ENCODE results near the gene NUDT2.

GRCh38 chr9:34375901-34376595 lies 46.7 kb downstream of the NUDT2 start:
- TF ChIP-seq, protein P1, sequence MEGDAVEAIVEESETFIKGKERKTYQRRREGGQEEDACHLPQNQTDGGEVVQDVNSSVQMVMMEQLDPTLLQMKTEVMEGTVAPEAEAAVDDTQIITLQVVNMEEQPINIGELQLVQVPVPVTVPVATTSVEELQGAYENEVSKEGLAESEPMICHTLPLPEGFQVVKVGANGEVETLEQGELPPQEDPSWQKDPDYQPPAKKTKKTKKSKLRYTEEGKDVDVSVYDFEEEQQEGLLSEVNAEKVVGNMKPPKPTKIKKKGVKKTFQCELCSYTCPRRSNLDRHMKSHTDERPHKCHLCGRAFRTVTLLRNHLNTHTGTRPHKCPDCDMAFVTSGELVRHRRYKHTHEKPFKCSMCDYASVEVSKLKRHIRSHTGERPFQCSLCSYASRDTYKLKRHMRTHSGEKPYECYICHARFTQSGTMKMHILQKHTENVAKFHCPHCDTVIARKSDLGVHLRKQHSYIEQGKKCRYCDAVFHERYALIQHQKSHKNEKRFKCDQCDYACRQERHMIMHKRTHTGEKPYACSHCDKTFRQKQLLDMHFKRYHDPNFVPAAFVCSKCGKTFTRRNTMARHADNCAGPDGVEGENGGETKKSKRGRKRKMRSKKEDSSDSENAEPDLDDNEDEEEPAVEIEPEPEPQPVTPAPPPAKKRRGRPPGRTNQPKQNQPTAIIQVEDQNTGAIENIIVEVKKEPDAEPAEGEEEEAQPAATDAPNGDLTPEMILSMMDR (IDR thresholded peaks at IDR 0.05; ENCODE audit: poor library complexity, severe bottlenecking), result peak; percentile 39
- TF ChIP-seq RAD21 (conservative IDR thresholded peaks at IDR 0.05) (no peak), EZH2 (IDR thresholded peaks at IDR 0.05; ENCODE audit: borderline replicate concordance, insufficient read depth, low read length, poor library complexity, severe bottlenecking) (no peak), POLR2AphosphoS5 (IDR thresholded peaks at IDR 0.05) (no peak), SMC3 (conservative IDR thresholded peaks at IDR 0.05; ENCODE audit: poor library complexity) (no peak), REST (IDR thresholded peaks at IDR 0.05; ENCODE audit: borderline replicate concordance) (no peak), EP300 (conservative IDR thresholded peaks at IDR 0.05; ENCODE audit: poor library complexity, severe bottlenecking) (no peak)

All from neural cell (in vitro differentiated cells).